GM23338 (cell line): ENCODE results near the gene SNN. TPM values are rescaled to one million over a fixed set of nuclear protein-coding genes. Genes with fewer than 3 reads are reported as not detected.

Experiments used
- CREB1 ChIP-seq: fragments of 250-450 bp; sonication (Bioruptor Pico); IDR thresholded peaks from 2 replicates; pipeline ENCODE4 v1.5.0; 2020; ENCODE audit warnings: low read depth, mild to moderate bottlenecking, moderate library complexity
- NANOG ChIP-seq: IDR thresholded peaks from 2 replicates; pipeline ENCODE4 v1.6.1; 2016; ENCODE audit warnings: antibody characterized with exemption, borderline replicate concordance
- ZNF114 ChIP-seq: fragments of 250-450 bp; sonication (Bioruptor Pico); IDR thresholded peaks from 2 replicates; pipeline ENCODE4 v1.5.0; 2020; ENCODE audit warnings: mild to moderate bottlenecking, moderate library complexity
- polyA plus RNA-seq: library from polyadenylated mRNA; unstranded; fragments of >200 nt; fragmentation: Nextera tagmentation; extraction: Ambion mirVana; gene quantifications from 2 replicates; pipeline ENCODE4 v1.2.1, GENCODE V29; 2016
- total RNA-seq: library from RNA; depleted of rRNA; stranded (reverse); fragments of >200 nt; shearing (Covaris generic); gene quantifications from 2 replicates; pipeline ENCODE4 v1.2.3, GENCODE V29; 2014
- TF ChIP-seq, protein P1 (sequence below): fragments of 250-450 bp; sonication (Bioruptor Pico); IDR thresholded peaks from 2 replicates; pipeline ENCODE4 v1.5.0; 2020; ENCODE audit warnings: mild to moderate bottlenecking, moderate library complexity
- TF ChIP-seq, protein P2 (sequence below): IDR thresholded peaks from one replicate; pipeline ENCODE4 v1.6.1; 2018; ENCODE audit warnings: antibody characterized with exemption; ENCODE audit not compliant: unreplicated experiment
- TF ChIP-seq, protein P3 (sequence below): IDR thresholded peaks from 2 replicates; pipeline ENCODE4 v1.6.1; 2016; ENCODE audit warnings: antibody characterized with exemption

Gene SNN
- total and polyA plus RNA-seq, 2 experiments from 2014 or later, result 19.0 to 63.3 TPM

DNA sequence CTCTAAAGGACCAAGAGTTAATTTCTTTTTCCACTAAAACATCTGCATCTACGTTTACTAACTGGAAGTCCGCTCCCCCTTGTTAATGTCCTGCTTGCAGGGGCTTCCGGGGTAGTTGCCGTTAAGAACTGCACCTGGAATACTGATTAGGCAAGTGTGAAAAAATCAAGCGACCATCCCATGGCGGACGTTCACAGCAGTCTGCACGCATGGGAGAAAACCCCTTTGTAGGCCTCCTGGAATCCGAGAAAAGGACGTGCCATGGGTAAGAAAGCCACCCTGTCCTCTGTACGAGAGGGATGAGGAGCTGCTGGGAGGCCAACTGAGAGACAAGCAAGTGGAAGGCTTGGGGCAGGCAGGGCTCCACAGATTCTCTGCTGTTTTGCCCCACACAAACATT, 14.9 kb downstream of the SNN start (continued):
- TF ChIP-seq, protein P1, sequence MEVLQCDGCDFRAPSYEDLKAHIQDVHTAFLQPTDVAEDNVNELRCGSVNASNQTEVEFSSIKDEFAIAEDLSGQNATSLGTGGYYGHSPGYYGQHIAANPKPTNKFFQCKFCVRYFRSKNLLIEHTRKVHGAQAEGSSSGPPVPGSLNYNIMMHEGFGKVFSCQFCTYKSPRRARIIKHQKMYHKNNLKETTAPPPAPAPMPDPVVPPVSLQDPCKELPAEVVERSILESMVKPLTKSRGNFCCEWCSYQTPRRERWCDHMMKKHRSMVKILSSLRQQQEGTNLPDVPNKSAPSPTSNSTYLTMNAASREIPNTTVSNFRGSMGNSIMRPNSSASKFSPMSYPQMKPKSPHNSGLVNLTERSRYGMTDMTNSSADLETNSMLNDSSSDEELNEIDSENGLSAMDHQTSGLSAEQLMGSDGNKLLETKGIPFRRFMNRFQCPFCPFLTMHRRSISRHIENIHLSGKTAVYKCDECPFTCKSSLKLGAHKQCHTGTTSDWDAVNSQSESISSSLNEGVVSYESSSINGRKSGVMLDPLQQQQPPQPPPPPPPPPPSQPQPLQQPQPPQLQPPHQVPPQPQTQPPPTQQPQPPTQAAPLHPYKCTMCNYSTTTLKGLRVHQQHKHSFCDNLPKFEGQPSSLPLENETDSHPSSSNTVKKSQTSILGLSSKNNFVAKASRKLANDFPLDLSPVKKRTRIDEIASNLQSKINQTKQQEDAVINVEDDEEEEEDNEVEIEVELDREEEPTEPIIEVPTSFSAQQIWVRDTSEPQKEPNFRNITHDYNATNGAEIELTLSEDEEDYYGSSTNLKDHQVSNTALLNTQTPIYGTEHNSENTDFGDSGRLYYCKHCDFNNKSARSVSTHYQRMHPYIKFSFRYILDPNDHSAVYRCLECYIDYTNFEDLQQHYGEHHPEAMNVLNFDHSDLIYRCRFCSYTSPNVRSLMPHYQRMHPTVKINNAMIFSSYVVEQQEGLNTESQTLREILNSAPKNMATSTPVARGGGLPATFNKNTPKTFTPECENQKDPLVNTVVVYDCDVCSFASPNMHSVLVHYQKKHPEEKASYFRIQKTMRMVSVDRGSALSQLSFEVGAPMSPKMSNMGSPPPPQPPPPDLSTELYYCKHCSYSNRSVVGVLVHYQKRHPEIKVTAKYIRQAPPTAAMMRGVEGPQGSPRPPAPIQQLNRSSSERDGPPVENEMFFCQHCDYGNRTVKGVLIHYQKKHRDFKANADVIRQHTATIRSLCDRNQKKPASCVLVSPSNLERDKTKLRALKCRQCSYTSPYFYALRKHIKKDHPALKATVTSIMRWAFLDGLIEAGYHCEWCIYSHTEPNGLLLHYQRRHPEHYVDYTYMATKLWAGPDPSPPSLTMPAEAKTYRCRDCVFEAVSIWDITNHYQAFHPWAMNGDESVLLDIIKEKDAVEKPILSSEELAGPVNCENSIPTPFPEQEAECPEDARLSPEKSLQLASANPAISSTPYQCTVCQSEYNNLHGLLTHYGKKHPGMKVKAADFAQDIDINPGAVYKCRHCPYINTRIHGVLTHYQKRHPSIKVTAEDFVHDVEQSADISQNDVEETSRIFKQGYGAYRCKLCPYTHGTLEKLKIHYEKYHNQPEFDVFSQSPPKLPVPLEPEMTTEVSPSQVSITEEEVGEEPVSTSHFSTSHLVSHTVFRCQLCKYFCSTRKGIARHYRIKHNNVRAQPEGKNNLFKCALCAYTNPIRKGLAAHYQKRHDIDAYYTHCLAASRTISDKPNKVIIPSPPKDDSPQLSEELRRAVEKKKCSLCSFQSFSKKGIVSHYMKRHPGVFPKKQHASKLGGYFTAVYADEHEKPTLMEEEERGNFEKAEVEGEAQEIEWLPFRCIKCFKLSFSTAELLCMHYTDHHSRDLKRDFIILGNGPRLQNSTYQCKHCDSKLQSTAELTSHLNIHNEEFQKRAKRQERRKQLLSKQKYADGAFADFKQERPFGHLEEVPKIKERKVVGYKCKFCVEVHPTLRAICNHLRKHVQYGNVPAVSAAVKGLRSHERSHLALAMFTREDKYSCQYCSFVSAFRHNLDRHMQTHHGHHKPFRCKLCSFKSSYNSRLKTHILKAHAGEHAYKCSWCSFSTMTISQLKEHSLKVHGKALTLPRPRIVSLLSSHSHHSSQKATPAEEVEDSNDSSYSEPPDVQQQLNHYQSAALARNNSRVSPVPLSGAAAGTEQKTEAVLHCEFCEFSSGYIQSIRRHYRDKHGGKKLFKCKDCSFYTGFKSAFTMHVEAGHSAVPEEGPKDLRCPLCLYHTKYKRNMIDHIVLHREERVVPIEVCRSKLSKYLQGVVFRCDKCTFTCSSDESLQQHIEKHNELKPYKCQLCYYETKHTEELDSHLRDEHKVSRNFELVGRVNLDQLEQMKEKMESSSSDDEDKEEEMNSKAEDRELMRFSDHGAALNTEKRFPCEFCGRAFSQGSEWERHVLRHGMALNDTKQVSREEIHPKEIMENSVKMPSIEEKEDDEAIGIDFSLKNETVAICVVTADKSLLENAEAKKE, result no peak
- no peak for TF ChIP-seq NANOG
- TF ChIP-seq CREB1 (CRISPR knock-in tag), result no peak
- TF ChIP-seq, protein P2, sequence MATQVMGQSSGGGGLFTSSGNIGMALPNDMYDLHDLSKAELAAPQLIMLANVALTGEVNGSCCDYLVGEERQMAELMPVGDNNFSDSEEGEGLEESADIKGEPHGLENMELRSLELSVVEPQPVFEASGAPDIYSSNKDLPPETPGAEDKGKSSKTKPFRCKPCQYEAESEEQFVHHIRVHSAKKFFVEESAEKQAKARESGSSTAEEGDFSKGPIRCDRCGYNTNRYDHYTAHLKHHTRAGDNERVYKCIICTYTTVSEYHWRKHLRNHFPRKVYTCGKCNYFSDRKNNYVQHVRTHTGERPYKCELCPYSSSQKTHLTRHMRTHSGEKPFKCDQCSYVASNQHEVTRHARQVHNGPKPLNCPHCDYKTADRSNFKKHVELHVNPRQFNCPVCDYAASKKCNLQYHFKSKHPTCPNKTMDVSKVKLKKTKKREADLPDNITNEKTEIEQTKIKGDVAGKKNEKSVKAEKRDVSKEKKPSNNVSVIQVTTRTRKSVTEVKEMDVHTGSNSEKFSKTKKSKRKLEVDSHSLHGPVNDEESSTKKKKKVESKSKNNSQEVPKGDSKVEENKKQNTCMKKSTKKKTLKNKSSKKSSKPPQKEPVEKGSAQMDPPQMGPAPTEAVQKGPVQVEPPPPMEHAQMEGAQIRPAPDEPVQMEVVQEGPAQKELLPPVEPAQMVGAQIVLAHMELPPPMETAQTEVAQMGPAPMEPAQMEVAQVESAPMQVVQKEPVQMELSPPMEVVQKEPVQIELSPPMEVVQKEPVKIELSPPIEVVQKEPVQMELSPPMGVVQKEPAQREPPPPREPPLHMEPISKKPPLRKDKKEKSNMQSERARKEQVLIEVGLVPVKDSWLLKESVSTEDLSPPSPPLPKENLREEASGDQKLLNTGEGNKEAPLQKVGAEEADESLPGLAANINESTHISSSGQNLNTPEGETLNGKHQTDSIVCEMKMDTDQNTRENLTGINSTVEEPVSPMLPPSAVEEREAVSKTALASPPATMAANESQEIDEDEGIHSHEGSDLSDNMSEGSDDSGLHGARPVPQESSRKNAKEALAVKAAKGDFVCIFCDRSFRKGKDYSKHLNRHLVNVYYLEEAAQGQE, result no peak
- TF ChIP-seq ZNF114 (CRISPR knock-in tag), result no peak
- TF ChIP-seq, protein P3, sequence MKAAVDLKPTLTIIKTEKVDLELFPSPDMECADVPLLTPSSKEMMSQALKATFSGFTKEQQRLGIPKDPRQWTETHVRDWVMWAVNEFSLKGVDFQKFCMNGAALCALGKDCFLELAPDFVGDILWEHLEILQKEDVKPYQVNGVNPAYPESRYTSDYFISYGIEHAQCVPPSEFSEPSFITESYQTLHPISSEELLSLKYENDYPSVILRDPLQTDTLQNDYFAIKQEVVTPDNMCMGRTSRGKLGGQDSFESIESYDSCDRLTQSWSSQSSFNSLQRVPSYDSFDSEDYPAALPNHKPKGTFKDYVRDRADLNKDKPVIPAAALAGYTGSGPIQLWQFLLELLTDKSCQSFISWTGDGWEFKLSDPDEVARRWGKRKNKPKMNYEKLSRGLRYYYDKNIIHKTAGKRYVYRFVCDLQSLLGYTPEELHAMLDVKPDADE, result no peak
